ENCODE data around the gene MED27. TPM values are rescaled to one million over a fixed set of nuclear protein-coding genes. Genes with fewer than 3 reads are reported as not detected.

Gene MED27
- total and polyA plus RNA-seq, 8 donors, result 3.2 to 11.7 (median 5.8) TPM

DNA sequence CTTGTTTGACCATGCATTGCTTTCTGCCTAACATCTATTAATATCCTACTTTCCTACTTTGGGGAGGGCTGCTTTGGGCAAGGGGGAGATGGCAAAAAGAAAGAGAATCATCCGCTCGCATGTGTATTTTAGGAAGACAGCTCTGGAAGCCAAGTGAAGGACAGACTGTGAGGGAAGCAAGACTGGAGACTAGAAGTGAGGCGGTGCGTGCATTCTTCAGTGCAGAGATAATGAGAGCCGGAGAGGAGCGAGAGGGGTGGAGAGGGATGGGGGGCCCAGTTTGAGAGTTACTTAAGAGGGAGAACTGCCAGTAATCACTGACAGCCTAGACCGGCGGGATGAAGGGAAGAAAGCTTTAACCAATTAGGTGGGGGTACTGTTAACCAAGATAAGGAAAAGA is 188.1 kb downstream of the MED27 start:
- Histone ChIP-seq H3K4me1 (no peaks in the 10 kb centered on the region), H3K9me3 (no peaks in the 10 kb centered on the region), H3K27me3 (no peaks in the 10 kb centered on the region), H3K36me3 (no peaks in the 10 kb centered on the region), H3K27ac (no peak overlapping the region), H3K4me3 (no peak overlapping the region)
- 95 to 96% methylated on average over 8 of the region's 8 CpGs for WGBS, 2 donors
- FAIRE-seq (no peak), ATAC-seq (no peak), DNase-seq (no peak)
- intact Hi-C loops (cut with DNase I), result no loop called here
- TF ChIP-seq, protein P1, sequence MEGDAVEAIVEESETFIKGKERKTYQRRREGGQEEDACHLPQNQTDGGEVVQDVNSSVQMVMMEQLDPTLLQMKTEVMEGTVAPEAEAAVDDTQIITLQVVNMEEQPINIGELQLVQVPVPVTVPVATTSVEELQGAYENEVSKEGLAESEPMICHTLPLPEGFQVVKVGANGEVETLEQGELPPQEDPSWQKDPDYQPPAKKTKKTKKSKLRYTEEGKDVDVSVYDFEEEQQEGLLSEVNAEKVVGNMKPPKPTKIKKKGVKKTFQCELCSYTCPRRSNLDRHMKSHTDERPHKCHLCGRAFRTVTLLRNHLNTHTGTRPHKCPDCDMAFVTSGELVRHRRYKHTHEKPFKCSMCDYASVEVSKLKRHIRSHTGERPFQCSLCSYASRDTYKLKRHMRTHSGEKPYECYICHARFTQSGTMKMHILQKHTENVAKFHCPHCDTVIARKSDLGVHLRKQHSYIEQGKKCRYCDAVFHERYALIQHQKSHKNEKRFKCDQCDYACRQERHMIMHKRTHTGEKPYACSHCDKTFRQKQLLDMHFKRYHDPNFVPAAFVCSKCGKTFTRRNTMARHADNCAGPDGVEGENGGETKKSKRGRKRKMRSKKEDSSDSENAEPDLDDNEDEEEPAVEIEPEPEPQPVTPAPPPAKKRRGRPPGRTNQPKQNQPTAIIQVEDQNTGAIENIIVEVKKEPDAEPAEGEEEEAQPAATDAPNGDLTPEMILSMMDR (IDR thresholded peaks at IDR 0.05), result no peak

DNA sequence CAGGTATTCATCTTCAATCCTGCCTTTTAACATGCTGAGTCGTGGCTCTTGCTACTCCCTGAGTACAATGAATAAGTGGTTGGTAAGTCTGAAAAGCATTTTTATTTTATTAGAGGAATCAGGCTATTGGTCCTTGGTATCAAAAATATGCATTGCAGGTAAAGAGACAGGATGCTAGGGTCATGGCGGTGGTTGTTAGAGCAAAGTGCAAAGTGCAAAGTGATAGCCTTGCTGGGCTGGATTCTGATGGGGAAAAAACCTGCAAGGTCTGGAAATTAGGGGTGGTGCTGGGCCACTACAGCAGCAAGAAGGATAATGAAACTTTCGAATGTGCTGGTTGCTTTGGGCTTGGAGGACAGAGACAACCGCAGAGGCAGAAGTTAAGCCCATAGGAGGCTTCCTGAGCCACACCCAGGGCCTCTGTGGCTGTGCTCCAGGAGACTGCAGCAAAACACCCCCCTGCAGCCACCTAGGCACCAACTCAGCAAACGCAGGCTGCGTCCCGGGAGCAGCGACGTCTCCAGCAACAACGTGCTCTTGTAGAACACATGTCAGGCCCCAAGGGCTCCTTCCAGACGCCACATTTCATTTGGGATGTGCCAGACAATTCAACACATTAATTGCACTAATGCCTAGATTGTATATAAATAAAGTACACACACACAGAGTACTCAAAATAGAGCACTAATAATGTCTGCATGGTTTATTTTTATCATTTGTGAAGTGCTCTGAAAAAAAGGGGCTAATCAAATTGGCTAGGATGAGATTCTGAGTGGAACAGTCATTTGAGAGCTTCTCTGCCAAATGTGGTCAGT is 190.0 kb downstream of the MED27 start:
- Histone ChIP-seq H3K4me3 (no peak overlapping the region), H3K27me3 (no peaks in the 10 kb centered on the region), H3K9me3 (no peaks in the 10 kb centered on the region), H3K36me3 (no peaks in the 10 kb centered on the region), H3K27ac (no peak overlapping the region), H3K4me1 (no peaks in the 10 kb centered on the region)
- 81 to 91% methylated on average over 11 of the region's 11 CpGs for WGBS, 2 donors
- intact Hi-C loops (cut with DNase I), result no loop called here
- TF ChIP-seq, protein P1 (IDR thresholded peaks at IDR 0.05), result no peak
- DNase-seq (no peak), ATAC-seq (no peak), FAIRE-seq (no peak)

DNA sequence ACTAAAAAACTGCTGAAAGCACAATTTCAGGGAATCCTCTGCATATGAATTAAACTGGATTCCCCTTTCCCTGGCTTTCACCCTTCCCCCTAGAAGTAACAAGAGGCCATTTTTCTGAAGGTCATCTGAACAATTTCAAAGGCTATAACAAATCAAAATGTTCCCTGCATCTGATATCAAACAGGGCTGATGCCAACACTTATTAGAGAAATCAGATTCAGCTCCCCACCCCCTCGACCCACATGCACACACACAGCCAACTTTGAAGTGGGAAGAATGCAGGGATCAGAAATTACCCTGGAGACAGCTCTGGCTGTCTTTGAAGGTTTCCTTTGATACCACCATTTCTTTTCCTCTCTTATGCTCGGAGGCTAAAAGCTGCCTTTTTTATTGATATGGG is 190.7 kb downstream of the MED27 start:
- Histone ChIP-seq H3K27ac (no peak overlapping the region), H3K4me3 (no peak overlapping the region), H3K27me3 (no peaks in the 10 kb centered on the region), H3K4me1 (no peaks in the 10 kb centered on the region), H3K36me3 (no peaks in the 10 kb centered on the region), H3K9me3 (no peaks in the 10 kb centered on the region)
- ATAC-seq (no peak), DNase-seq (no peak), FAIRE-seq (no peak)
- TF ChIP-seq, protein P1 (IDR thresholded peaks at IDR 0.05), result no peak
- intact Hi-C loops (cut with DNase I), result no loop called here
- 77 to 85% methylated on average over 2 of the region's 2 CpGs for WGBS, 2 donors

DNA sequence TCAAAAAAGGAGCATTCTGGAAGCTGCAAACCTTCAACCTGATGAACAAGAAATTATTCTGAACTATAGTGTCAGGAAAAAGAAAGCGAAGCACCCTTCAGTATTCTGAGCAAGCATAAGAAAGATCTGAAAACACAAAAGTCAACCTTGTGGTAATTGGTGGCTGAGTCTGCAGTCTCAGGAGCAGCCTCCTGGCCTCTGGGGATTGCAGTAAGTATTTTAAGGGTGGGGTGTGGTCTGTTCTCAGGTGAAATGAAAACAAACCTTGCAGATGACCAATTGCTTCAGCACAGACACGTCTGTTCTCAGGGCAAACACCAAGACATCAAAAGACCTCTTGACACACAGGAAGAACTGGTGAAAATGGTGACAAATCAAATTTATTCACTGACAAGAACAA is 192.0 kb downstream of the MED27 start:
- no peaks in the 10 kb centered on the region for H3K9me3 ChIP-seq
- intact Hi-C loops (cut with DNase I), result no loop called here
- H3K4me3 ChIP-seq, result no peak overlapping the region
- no peaks in the 10 kb centered on the region for H3K36me3 ChIP-seq
- no peak overlapping the region for H3K27ac ChIP-seq
- TF ChIP-seq, protein P1 (IDR thresholded peaks at IDR 0.05), result no peak
- H3K4me1 ChIP-seq, result no peaks in the 10 kb centered on the region
- 91 to 92% methylated on average over 2 of the region's 2 CpGs for WGBS, 2 donors
- DNase-seq (no peak), FAIRE-seq (no peak), ATAC-seq (no peak)
- H3K27me3 ChIP-seq, result no peaks in the 10 kb centered on the region

DNA sequence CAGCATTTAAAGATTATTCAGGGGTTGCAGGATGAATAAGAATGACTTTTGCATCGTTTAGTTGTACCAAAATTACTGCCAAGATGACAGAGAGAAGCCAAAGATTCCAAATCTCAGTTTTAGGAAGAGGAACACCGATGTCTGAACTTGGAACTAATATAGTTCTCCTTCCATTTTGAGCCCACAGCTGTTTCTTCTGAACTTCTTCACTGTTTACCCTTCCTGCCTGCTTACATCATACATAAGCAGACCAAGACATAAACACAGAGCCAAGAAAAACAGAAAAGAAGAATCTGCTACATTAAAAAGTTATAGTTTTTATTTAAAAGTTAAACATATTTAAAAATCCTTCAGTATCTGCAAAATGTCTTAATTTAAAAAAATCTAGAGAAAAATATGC is 192.8 kb downstream of the MED27 start:
- Histone ChIP-seq H3K9me3 (no peaks in the 10 kb centered on the region), H3K4me1 (no peaks in the 10 kb centered on the region), H3K27ac (no peak overlapping the region), H3K4me3 (no peak overlapping the region), H3K36me3 (no peaks in the 10 kb centered on the region), H3K27me3 (no peaks in the 10 kb centered on the region)
- no peak for ATAC-seq
- no peak for DNase-seq
- FAIRE-seq, result no peak
- WGBS, 2 donors, result 87 to 89% methylated on average over 2 of the region's 2 CpGs
- TF ChIP-seq, protein P1 (IDR thresholded peaks at IDR 0.05), result no peak
- intact Hi-C loops (cut with DNase I), result no loop called here

All from pancreas (tissue), 10 donors.